Measurements from ENCODE around the gene LIMA1.

The LIMA1 gene

GRCh38 chr12:50249464-50250182 lies 33.7 kb downstream of the LIMA1 start:
- TF ChIP-seq, protein P1, sequence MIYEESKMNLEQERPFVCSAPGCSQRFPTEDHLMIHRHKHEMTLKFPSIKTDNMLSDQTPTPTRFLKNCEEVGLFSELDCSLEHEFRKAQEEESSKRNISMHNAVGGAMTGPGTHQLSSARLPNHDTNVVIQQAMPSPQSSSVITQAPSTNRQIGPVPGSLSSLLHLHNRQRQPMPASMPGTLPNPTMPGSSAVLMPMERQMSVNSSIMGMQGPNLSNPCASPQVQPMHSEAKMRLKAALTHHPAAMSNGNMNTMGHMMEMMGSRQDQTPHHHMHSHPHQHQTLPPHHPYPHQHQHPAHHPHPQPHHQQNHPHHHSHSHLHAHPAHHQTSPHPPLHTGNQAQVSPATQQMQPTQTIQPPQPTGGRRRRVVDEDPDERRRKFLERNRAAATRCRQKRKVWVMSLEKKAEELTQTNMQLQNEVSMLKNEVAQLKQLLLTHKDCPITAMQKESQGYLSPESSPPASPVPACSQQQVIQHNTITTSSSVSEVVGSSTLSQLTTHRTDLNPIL (CRISPR knock-in tag; IDR thresholded peaks at IDR 0.05; ENCODE audit: low read depth): no peak
- no peak for TF ChIP-seq ESRRG (CRISPR knock-in tag; IDR thresholded peaks at IDR 0.05)
- no peak for TF ChIP-seq ZFP30 (CRISPR knock-in tag; IDR thresholded peaks at IDR 0.05)
- TF ChIP-seq ZNF8 (CRISPR knock-in tag; IDR thresholded peaks at IDR 0.05): no peak
- TF ChIP-seq, protein P2, sequence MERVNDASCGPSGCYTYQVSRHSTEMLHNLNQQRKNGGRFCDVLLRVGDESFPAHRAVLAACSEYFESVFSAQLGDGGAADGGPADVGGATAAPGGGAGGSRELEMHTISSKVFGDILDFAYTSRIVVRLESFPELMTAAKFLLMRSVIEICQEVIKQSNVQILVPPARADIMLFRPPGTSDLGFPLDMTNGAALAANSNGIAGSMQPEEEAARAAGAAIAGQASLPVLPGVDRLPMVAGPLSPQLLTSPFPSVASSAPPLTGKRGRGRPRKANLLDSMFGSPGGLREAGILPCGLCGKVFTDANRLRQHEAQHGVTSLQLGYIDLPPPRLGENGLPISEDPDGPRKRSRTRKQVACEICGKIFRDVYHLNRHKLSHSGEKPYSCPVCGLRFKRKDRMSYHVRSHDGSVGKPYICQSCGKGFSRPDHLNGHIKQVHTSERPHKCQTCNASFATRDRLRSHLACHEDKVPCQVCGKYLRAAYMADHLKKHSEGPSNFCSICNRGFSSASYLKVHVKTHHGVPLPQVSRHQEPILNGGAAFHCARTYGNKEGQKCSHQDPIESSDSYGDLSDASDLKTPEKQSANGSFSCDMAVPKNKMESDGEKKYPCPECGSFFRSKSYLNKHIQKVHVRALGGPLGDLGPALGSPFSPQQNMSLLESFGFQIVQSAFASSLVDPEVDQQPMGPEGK (CRISPR knock-in tag; IDR thresholded peaks at IDR 0.05; ENCODE audit: borderline replicate concordance): no peak
- no peak for TF ChIP-seq GLIS3 (CRISPR knock-in tag; IDR thresholded peaks at IDR 0.05)
- TF ChIP-seq BACH2 (CRISPR knock-in tag; IDR thresholded peaks at IDR 0.05; ENCODE audit: borderline replicate concordance): no peak
- no peak for TF ChIP-seq TCF4 (CRISPR knock-in tag; IDR thresholded peaks at IDR 0.05; ENCODE audit: borderline replicate concordance)
- no peak for TF ChIP-seq ARNTL (CRISPR knock-in tag; IDR thresholded peaks at IDR 0.05; ENCODE audit: borderline replicate concordance, low read depth)
- TF ChIP-seq, protein P3, sequence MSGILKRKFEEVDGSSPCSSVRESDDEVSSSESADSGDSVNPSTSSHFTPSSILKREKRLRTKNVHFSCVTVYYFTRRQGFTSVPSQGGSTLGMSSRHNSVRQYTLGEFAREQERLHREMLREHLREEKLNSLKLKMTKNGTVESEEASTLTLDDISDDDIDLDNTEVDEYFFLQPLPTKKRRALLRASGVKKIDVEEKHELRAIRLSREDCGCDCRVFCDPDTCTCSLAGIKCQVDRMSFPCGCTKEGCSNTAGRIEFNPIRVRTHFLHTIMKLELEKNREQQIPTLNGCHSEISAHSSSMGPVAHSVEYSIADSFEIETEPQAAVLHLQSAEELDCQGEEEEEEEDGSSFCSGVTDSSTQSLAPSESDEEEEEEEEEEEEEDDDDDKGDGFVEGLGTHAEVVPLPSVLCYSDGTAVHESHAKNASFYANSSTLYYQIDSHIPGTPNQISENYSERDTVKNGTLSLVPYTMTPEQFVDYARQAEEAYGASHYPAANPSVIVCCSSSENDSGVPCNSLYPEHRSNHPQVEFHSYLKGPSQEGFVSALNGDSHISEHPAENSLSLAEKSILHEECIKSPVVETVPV (CRISPR knock-in tag; IDR thresholded peaks at IDR 0.05): no peak
- no peak for ATAC-seq

DNA sequence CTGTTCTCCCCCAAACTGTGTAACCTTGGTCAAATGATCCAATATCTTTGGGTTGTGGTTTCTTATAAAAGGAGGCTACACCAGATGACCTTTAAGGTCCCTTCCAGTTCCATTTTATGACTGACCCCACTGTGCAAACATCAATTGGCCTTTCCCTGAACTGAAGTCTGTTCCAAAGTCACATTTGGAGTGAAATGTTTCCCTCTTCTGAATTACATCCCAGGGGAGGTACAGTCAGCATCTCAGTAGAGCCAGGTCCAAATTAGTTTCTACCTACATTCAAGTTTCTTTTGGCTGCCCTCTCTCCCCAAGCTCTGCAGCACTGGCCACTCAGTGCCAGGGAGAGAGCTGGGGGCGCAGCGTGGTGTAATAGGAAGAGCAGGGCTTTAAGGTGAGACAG lies 34.4 kb downstream of the LIMA1 start:
- TF ChIP-seq GLIS3 (CRISPR knock-in tag; IDR thresholded peaks at IDR 0.05) (no peak), ISL1 (CRISPR knock-in tag; IDR thresholded peaks at IDR 0.05) (no peak), ESRRG (CRISPR knock-in tag; IDR thresholded peaks at IDR 0.05) (no peak), TSHZ2 (CRISPR knock-in tag; IDR thresholded peaks at IDR 0.05) (no peak), RARB (CRISPR knock-in tag; IDR thresholded peaks at IDR 0.05) (no peak), ZNF8 (CRISPR knock-in tag; IDR thresholded peaks at IDR 0.05) (no peak), CSDC2 (CRISPR knock-in tag; IDR thresholded peaks at IDR 0.05) (no peak), SNAI2 (CRISPR knock-in tag; IDR thresholded peaks at IDR 0.05) (no peak), ZNF565 (CRISPR knock-in tag; conservative IDR thresholded peaks at IDR 0.05; ENCODE audit: low read depth) (no peak), ARNTL (CRISPR knock-in tag; IDR thresholded peaks at IDR 0.05; ENCODE audit: borderline replicate concordance, low read depth) (no peak), ZFP30 (CRISPR knock-in tag; IDR thresholded peaks at IDR 0.05) (no peak)
- TF ChIP-seq, protein P2 (CRISPR knock-in tag; IDR thresholded peaks at IDR 0.05; ENCODE audit: borderline replicate concordance): no peak
- ATAC-seq: no peak

DNA sequence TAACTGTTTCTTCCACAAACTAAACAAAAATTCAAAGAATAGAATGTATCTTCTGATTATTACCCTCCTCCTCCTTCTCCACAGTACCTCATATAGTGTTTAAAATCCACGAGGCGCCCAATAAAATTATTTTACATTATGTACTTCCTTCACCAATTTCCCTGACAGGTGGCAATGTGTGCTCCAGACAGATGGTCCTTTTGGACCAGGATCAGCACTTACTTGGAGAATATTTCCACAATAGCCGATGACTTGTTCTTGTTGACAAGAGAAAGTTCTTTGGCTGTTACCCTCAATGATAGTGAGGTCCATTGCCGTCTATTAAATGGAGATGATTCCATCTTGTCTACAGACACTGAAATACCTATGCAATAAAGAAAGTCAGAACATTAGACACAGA lies 34.9 kb downstream of the LIMA1 start:
- no peak for ATAC-seq
- TF ChIP-seq PPARA (CRISPR knock-in tag; IDR thresholded peaks at IDR 0.05; ENCODE audit: borderline replicate concordance): no peak
- no peak for TF ChIP-seq GLIS3 (CRISPR knock-in tag; IDR thresholded peaks at IDR 0.05)
- TF ChIP-seq ZFP30 (CRISPR knock-in tag; IDR thresholded peaks at IDR 0.05): no peak
- TF ChIP-seq, protein P1 (CRISPR knock-in tag; IDR thresholded peaks at IDR 0.05; ENCODE audit: low read depth): no peak
- TF ChIP-seq CSDC2 (CRISPR knock-in tag; IDR thresholded peaks at IDR 0.05): no peak
- no peak for TF ChIP-seq BACH2 (CRISPR knock-in tag; IDR thresholded peaks at IDR 0.05; ENCODE audit: borderline replicate concordance)
- no peak for TF ChIP-seq ZNF565 (CRISPR knock-in tag; conservative IDR thresholded peaks at IDR 0.05; ENCODE audit: low read depth)
- no peak for TF ChIP-seq TCF4 (CRISPR knock-in tag; IDR thresholded peaks at IDR 0.05; ENCODE audit: borderline replicate concordance)
- no peak for TF ChIP-seq ARNTL (CRISPR knock-in tag; IDR thresholded peaks at IDR 0.05; ENCODE audit: borderline replicate concordance, low read depth)
- TF ChIP-seq OSR1 (CRISPR knock-in tag; IDR thresholded peaks at IDR 0.05): no peak
- no peak for TF ChIP-seq ZC3H10 (CRISPR knock-in tag; IDR thresholded peaks at IDR 0.05)
- TF ChIP-seq TSHZ2 (CRISPR knock-in tag; IDR thresholded peaks at IDR 0.05): no peak
- no peak for TF ChIP-seq SNAI2 (CRISPR knock-in tag; IDR thresholded peaks at IDR 0.05)
- no peak for TF ChIP-seq RARB (CRISPR knock-in tag; IDR thresholded peaks at IDR 0.05)
